GM10266 (cell line): Measurements from ENCODE around the gene MYO10.
A peak's percentile ranks its signal among the peaks of the same experiment; 100 is the strongest.

Source experiments
- DNase-seq: peaks from one replicate; pipeline ENCODE4 v3.0.0; 2012; ENCODE audit errors: extremely low spot score
- CTCF ChIP-seq: IDR thresholded peaks from 2 replicates; pipeline ENCODE4 v1.5.1; 2012; ENCODE audit warnings: mild to moderate bottlenecking, low read depth; ENCODE audit not compliant: control insufficient read depth, insufficient read depth; ENCODE audit errors: missing control alignments

MYO10 gene

GRCh38 chr5:16625096-16625495 is 311.0 kb downstream of the MYO10 start:
- no peak for DNase-seq
- TF ChIP-seq CTCF: no peak

GRCh38 chr5:16619136-16619535 is 317.0 kb downstream of the MYO10 start:
- no peak for DNase-seq
- TF ChIP-seq CTCF: no peak

DNA sequence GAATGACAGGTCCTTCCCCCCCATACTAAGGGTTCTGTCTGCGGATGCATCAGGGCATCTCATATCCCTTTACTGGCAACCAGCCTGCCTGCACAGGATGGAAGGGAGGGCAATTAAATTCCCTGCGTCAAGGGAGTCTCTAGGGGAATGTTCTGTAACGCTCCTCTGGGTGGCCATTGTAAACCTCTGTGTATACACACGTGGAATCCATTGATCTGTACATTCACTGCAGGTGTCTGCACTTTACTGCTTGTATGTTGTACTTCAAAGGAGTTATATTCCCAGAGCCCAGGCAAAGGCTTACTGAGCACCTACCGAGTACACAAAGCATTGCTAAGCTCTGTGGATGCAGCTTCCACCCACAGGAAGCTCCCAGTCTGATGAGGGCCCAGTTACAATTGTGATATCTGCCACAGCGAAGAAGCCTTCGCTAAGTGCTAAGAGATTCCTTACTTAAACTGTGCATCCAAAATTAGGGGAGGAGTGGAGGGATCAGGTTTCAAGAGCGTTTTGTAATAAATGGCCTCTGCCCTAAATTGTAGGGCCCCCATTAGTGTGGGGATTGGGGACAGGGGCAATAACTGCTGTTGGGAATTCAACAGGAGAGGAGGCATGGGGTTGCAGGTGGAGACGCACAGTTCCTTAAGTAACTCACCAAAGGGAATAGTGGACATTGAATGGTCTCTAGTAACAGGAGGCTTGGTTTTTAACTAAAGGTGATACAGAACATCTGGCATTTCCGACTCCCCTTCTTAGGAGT is 317.8 kb downstream of the MYO10 start:
- DNase-seq: no peak

GRCh38 chr5:16617274-16617968 is 318.7 kb downstream of the MYO10 start:
- no peak for TF ChIP-seq CTCF
- DNase-seq: no peak

More for the DNA sequence above, 317.8 kb downstream of the MYO10 start:
- TF ChIP-seq CTCF: no peak

DNA sequence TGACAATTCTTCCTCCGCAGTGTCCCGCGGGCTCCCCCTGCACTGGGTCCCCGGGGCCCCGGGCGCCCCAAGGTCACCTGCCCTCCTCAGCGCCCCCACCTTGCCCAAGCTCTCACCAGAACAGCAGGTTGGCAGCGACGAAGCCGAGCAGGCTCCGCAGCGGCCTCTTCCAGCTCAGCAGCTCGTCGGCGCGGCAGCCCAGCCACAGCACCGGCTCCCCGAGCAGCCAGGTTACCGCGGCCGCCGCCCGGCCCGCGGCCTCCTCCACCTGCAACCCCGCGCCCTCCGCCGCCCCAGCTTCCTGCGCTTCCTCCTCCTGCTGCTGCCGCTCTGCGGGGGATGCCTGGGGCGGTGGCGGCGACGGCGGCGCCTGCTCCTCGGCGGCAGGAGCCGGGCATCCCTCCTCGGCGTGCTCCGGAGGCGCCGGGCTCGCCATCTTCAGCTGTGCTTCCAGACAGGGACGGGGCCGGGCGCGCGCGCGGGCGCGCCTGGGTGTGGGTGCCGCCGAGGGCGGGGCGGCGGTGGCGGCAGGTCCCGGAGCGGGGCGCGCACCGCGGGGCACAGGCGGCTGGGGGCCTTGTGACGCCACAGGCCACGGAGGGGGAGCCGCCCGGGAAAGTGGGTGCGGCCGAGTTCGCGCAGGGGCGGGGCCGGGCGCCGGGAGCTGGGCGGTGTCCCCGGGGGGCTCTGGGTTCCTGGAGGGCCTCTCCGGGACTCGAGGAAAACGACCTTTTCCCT is 319.4 kb downstream of the MYO10 start, which contains the start of gene RETREG1:
Gene RETREG1, minus strand, starts transcription at position 462 of the 738 bp plus-strand sequence. Its CDS starts 26 bp downstream, at position 436.
- no peak for TF ChIP-seq CTCF
- peak; percentile 62 for DNase-seq

- no peak for TF ChIP-seq CTCF
- DNase-seq: no peak
Observed at GRCh38 chr5:16615741-16616535, 320.1 kb downstream of the MYO10 start.
